MCF 10A (cell line): Measurements from ENCODE around the gene GRID1. TPM values are rescaled to one million over a fixed set of nuclear protein-coding genes. Genes with fewer than 3 reads are reported as not detected.

ENCODE experiments used
- BruUV-seq: library from RNA; stranded (reverse); fragments of 400-500 nt; replicated peaks from 2 replicates; lab custom pipeline; 2021; lab: Mats Ljungman, UMichigan
- CTCF ChIA-PET: fragments of 300-600 bp; sonication (Branson Sonifier 250); formaldehyde crosslinking; extraction: SDS; loops from one replicate; lab custom pipeline; 2021; ENCODE audit warnings: antibody characterized with exemption, inconsistent platforms; lab: Yijun Ruan, JAX
- POLR2A ChIA-PET: fragments of 300-600, 350-650 bp; sonication (Branson Sonifier 250); formaldehyde crosslinking; extraction: SDS; loops from one replicate; lab custom pipeline; 2020; ENCODE audit warnings: antibody characterized with exemption, inconsistent platforms; lab: Yijun Ruan, JAX
- DNase-seq: peaks from one replicate; pipeline ENCODE4 v3.0.0-alpha.2; 2018; ENCODE audit not compliant: unreplicated experiment
- H3K27ac Mint-ChIP-seq: one replicate; pipeline ENCODE4 v1.8.0; 2022; ENCODE audit warnings: mild to moderate bottlenecking, low read depth, mixed read lengths; ENCODE audit not compliant: unreplicated experiment
- H3K27me3 Mint-ChIP-seq: one replicate; pipeline ENCODE4 v1.8.0; 2022; ENCODE audit warnings: mixed read lengths; ENCODE audit not compliant: insufficient read depth, unreplicated experiment
- H3K36me3 Mint-ChIP-seq: one replicate; pipeline ENCODE4 v1.8.0; 2022; ENCODE audit warnings: mild to moderate bottlenecking, moderate library complexity, mixed read lengths; ENCODE audit not compliant: insufficient read depth, unreplicated experiment
- H3K4me1 Mint-ChIP-seq: one replicate; pipeline ENCODE4 v1.8.0; 2022; ENCODE audit warnings: mixed read lengths; ENCODE audit not compliant: insufficient read depth, unreplicated experiment
- H3K4me3 Mint-ChIP-seq: one replicate; pipeline ENCODE4 v1.8.0; 2022; ENCODE audit warnings: mild to moderate bottlenecking, moderate library complexity, mixed read lengths; ENCODE audit not compliant: unreplicated experiment
- H3K9me3 Mint-ChIP-seq: one replicate; pipeline ENCODE4 v1.8.0; 2022; ENCODE audit warnings: mixed read lengths; ENCODE audit not compliant: unreplicated experiment
- intact Hi-C: fragments of 100-400 bp; cut with micrococcal nuclease; formaldehyde crosslinking; loops from 2 replicates; pipeline ENCODE4 v1.14.1; 2022
- total RNA-seq: library from RNA; stranded (reverse); gene quantifications from 2 replicates; pipeline ENCODE4 v1.2.3, GENCODE V29; 2022
- TF ChIP-seq, protein P1 (sequence below): fragments of 200-600 bp; IDR thresholded peaks from one replicate; pipeline ENCODE4 v1.8.0; 2022; ENCODE audit warnings: antibody characterized with exemption, mild to moderate bottlenecking; ENCODE audit not compliant: unreplicated experiment

Gene GRID1
- total RNA-seq, 1 experiment from 2014 or later: not detected

DNA sequence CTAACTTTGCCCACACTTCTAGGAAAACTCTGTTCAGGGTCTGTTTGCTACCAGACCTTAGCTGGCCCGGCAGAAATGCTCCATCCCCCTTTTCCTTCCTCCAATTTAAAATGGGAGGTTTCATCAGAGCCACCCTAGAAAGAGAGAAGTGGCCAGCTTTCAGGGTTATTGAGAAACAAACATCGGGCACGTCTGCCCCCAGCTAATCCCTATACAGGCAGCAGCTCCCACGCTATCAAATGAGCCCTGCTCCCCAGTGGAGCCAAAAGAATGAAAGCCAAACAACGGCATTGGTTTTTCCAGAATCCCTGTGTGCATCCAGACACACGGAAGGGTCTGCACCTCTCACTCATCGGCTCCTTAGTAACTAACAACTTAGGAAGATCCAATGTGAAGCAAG lies 132.5 kb downstream of the GRID1 start:
- Mint-ChIP-seq H3K27me3 (no peaks in the 10 kb centered on the region), H3K4me3 (no peak overlapping the region), H3K4me1 (no peaks in the 10 kb centered on the region), H3K36me3 (no peaks in the 10 kb centered on the region), H3K27ac (no peak overlapping the region), H3K9me3 (peaks cover 18% of the 10 kb centered on the region)
- TF ChIP-seq, protein P1, sequence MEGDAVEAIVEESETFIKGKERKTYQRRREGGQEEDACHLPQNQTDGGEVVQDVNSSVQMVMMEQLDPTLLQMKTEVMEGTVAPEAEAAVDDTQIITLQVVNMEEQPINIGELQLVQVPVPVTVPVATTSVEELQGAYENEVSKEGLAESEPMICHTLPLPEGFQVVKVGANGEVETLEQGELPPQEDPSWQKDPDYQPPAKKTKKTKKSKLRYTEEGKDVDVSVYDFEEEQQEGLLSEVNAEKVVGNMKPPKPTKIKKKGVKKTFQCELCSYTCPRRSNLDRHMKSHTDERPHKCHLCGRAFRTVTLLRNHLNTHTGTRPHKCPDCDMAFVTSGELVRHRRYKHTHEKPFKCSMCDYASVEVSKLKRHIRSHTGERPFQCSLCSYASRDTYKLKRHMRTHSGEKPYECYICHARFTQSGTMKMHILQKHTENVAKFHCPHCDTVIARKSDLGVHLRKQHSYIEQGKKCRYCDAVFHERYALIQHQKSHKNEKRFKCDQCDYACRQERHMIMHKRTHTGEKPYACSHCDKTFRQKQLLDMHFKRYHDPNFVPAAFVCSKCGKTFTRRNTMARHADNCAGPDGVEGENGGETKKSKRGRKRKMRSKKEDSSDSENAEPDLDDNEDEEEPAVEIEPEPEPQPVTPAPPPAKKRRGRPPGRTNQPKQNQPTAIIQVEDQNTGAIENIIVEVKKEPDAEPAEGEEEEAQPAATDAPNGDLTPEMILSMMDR: no peak
- DNase-seq: no peak
- intact Hi-C loops: no loop called here
- CTCF ChIA-PET: interaction anchor here (0.5 to 1.2 kb wide), 2 partner anchors 10 to 343 kb away, joined by 3 read pairs; no protein-coding TSS in a partner anchor
- POLR2A ChIA-PET: no interaction called here
- BruUV-seq: no TSS peak

DNA sequence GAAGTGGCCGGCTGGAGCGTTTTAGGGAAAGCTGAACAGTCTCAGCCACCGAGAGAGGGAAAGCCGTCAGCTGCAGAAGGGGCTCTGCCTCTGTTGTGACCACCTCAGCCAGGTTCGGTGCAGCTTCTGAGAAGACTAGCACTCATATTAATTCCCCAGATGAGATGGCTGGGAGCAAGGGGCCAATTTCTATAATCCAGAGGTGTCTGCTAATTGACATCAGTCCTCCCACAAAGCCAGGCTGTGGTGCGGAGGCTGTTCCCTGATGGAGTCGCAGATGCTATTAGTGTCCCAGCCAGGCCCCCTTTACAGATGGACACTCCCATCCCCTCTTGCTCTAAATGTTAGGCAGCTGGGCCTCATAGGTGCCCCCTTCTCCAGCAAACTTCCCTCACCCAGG lies 133.5 kb downstream of the GRID1 start:
- no peak overlapping the region for H3K27ac Mint-ChIP-seq
- no peaks in the 10 kb centered on the region for H3K4me1 Mint-ChIP-seq
- H3K4me3 Mint-ChIP-seq: no peak overlapping the region
- ChIA-PET CTCF (interaction anchor here (0.9 kb wide), 1 partner anchor 37 kb away, joined by 4 read pairs; no protein-coding TSS in a partner anchor), POLR2A (no interaction called here)
- no peak for DNase-seq
- intact Hi-C loops: no loop called here
- H3K9me3 Mint-ChIP-seq: peaks cover 19% of the 10 kb centered on the region
- BruUV-seq: no TSS peak
- H3K27me3 Mint-ChIP-seq: no peaks in the 10 kb centered on the region
- TF ChIP-seq, protein P1: no peak
- H3K36me3 Mint-ChIP-seq: no peaks in the 10 kb centered on the region

DNA sequence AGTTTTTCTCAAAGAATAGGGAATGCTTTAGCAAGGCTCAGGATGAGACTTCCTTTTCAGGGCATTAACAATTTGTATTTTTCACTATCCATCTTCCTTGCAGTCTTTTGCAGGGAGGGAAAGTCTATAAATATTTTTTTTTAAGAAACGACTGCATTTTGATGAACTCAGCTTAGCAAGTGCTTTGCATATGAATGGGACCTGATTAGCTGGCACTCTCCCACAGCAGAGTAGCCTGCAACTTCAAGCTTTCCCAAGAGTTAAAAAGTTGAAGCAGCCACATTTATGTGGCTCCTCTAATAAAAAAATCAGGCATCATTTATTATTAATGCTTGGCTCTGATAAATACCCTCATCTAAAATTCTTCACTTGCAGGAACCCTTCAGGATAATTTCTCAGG lies 134.0 kb downstream of the GRID1 start:
- ChIA-PET POLR2A (no interaction called here), CTCF (interaction anchor here (0.9 kb wide), 1 partner anchor 36 kb away, joined by 4 read pairs; no protein-coding TSS in a partner anchor)
- intact Hi-C loops: no loop called here
- Mint-ChIP-seq H3K36me3 (no peaks in the 10 kb centered on the region), H3K4me3 (no peak overlapping the region), H3K9me3 (peaks cover 19% of the 10 kb centered on the region), H3K27me3 (no peaks in the 10 kb centered on the region), H3K4me1 (no peaks in the 10 kb centered on the region), H3K27ac (no peak overlapping the region)
- no peak for DNase-seq
- no TSS peak for BruUV-seq
- TF ChIP-seq, protein P1: no peak

DNA sequence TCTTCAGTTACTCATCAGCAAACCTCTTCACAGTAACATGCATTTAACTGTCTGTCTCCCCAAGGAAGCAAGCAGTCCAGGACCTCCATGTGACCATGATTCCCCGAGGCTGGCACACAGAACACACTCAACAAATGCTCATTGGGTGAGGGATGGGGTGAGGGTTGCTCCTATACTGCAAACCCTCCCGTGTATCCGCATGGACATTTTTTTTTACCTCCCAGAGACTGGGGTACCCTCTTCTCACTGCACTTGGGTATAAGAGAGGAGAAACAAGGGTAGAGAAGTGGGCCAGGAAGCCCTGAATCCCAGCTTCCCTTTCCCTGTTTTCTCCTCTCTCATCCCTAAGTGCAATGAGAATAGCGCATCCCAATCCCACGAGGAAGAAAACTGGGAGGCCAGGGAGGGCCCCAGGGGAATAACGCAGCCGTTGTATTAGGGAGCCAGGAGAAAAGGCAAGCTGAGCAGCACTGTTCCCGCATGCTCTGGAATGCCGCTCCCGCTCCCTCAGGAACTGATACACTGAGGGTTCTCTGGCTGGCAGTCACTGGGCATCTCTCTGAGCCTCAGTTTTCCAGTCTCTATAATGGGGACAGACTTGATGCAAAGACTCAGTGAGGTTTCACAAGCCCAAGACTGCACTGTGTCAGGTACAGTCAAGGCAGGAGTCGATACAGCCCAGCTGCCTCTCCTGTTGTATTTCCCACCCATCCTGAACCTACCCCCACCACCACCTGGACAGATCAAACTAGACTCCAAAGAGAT lies 134.6 kb downstream of the GRID1 start:
- H3K4me1 Mint-ChIP-seq: no peaks in the 10 kb centered on the region
- H3K27ac Mint-ChIP-seq: no peak overlapping the region
- ChIA-PET POLR2A (no interaction called here), CTCF (interaction anchor here (0.9 kb wide), 1 partner anchor 36 kb away, joined by 4 read pairs; no protein-coding TSS in a partner anchor)
- no peak overlapping the region for H3K4me3 Mint-ChIP-seq
- intact Hi-C loops: no loop called here
- TF ChIP-seq, protein P1: no peak
- no TSS peak for BruUV-seq
- DNase-seq: no peak
- H3K27me3 Mint-ChIP-seq: no peaks in the 10 kb centered on the region
- H3K9me3 Mint-ChIP-seq: peaks cover 15% of the 10 kb centered on the region
- peaks cover 1% of the 10 kb centered on the region for H3K36me3 Mint-ChIP-seq
